H1 (cell line): ENCODE data around the gene OTOGL.

Experiments
- BRCA1 ChIP-seq: IDR thresholded peaks from 2 replicates; pipeline ENCODE4 v1.6.1; 2012; ENCODE audit warnings: low read depth, low read length, improper control_type of control experiment
- EZH2 ChIP-seq: fragments of 200-600 bp; sonication (generic); IDR thresholded peaks from 2 replicates; pipeline ENCODE4 v1.7.1; 2012; ENCODE audit warnings: low read depth, mild to moderate bottlenecking, moderate library complexity, low read length, inconsistent platforms; ENCODE audit not compliant: severe bottlenecking
- SRF ChIP-seq: IDR thresholded peaks from 2 replicates; pipeline ENCODE4 v1.6.1; 2011; ENCODE audit warnings: mild to moderate bottlenecking, low read depth, low read length, moderate library complexity
- TF ChIP-seq, protein P1 (sequence below): IDR thresholded peaks from 2 replicates; pipeline ENCODE4 v1.6.1; 2012; ENCODE audit warnings: inconsistent platforms

DNA sequence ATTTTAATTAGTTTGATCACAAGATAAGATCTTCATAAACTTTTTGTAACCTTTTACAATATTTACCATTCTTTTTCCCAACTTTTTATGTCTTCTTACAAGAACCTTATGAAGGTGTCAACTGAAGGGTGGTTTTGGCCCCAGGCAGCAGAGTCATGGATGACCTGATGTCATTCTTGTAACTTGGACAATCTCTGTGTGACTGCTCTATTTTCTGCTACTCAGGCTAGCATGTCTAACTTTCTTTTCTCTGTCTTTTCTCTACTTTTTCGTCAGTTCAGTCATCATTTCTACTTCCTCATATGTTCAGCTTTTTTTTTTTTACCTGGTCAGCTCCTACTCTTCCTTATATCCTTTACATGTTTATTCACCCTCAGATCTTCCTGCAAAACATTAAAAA lies 194.0 kb downstream of the OTOGL start:
- TF ChIP-seq SRF (no peak), BRCA1 (no peak), EZH2 (no peak)
- TF ChIP-seq, protein P1, sequence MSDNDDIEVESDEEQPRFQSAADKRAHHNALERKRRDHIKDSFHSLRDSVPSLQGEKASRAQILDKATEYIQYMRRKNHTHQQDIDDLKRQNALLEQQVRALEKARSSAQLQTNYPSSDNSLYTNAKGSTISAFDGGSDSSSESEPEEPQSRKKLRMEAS, result no peak
